ENCODE data around the gene SC5D.

The SC5D gene

GRCh38 chr11:121250843-121251242 is 41.7 kb upstream of the SC5D start:
- in situ Hi-C loops (cut with HindIII; ENCODE audit: low sequenced_read_pairs) = no loop called here
- H3K4me3 ChIP-seq (ENCODE audit: low read depth, low read length) = no peak overlapping the region
- TF ChIP-seq, protein P1, sequence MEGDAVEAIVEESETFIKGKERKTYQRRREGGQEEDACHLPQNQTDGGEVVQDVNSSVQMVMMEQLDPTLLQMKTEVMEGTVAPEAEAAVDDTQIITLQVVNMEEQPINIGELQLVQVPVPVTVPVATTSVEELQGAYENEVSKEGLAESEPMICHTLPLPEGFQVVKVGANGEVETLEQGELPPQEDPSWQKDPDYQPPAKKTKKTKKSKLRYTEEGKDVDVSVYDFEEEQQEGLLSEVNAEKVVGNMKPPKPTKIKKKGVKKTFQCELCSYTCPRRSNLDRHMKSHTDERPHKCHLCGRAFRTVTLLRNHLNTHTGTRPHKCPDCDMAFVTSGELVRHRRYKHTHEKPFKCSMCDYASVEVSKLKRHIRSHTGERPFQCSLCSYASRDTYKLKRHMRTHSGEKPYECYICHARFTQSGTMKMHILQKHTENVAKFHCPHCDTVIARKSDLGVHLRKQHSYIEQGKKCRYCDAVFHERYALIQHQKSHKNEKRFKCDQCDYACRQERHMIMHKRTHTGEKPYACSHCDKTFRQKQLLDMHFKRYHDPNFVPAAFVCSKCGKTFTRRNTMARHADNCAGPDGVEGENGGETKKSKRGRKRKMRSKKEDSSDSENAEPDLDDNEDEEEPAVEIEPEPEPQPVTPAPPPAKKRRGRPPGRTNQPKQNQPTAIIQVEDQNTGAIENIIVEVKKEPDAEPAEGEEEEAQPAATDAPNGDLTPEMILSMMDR (IDR thresholded peaks at IDR 0.05; ENCODE audit: low read depth, low read length, missing control alignments) = no peak
- DNase-seq (ENCODE audit: low read depth) = no peak

DNA sequence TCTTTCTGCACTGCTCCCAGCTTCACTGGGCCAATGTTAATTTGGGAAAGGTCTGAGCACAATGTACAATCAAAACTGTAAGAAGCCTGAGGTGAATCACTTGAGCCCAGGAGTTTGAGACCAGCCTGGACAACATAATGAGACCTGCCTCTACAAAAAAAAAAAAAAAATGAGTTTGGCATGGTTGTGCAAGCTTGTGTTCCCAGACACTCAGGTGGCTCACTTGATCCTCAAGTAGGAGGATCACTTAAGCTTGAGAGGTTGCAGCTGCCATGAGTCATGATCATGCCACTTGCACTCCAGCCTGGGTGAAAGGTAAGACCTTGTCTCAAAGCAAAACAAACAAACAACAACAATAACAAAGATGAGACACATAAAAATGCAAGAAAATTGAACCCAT is 38.6 kb upstream of the SC5D start:
- no peak overlapping the region for H3K4me3 ChIP-seq (ENCODE audit: low read depth, low read length)
- TF ChIP-seq, protein P1 (IDR thresholded peaks at IDR 0.05; ENCODE audit: low read depth, low read length, missing control alignments) = no peak
- in situ Hi-C loops (cut with HindIII; ENCODE audit: low sequenced_read_pairs) = no loop called here
- DNase-seq (ENCODE audit: low read depth) = no peak

- no peak for DNase-seq (ENCODE audit: low read depth)
- in situ Hi-C loops (cut with HindIII; ENCODE audit: low sequenced_read_pairs) = no loop called here
- H3K4me3 ChIP-seq (ENCODE audit: low read depth, low read length) = no peak overlapping the region
- TF ChIP-seq, protein P1 (IDR thresholded peaks at IDR 0.05; ENCODE audit: low read depth, low read length, missing control alignments) = no peak
Observed at GRCh38 chr11:121254756-121255155, 37.8 kb upstream of the SC5D start.

GRCh38 chr11:121255473-121256125 is 37.0 kb upstream of the SC5D start:
- no peak overlapping the region for H3K4me3 ChIP-seq (ENCODE audit: low read depth, low read length)
- in situ Hi-C loops (cut with HindIII; ENCODE audit: low sequenced_read_pairs) = no loop called here
- TF ChIP-seq, protein P1 (IDR thresholded peaks at IDR 0.05; ENCODE audit: low read depth, low read length, missing control alignments) = no peak
- no peak for DNase-seq (ENCODE audit: low read depth)

- no peak overlapping the region for H3K4me3 ChIP-seq (ENCODE audit: low read depth, low read length)
- DNase-seq (ENCODE audit: low read depth) = no peak
- TF ChIP-seq, protein P1 (IDR thresholded peaks at IDR 0.05; ENCODE audit: low read depth, low read length, missing control alignments) = no peak
- in situ Hi-C loops (cut with HindIII; ENCODE audit: low sequenced_read_pairs) = no loop called here
Observed at GRCh38 chr11:121257289-121257688, 35.3 kb upstream of the SC5D start.

DNA sequence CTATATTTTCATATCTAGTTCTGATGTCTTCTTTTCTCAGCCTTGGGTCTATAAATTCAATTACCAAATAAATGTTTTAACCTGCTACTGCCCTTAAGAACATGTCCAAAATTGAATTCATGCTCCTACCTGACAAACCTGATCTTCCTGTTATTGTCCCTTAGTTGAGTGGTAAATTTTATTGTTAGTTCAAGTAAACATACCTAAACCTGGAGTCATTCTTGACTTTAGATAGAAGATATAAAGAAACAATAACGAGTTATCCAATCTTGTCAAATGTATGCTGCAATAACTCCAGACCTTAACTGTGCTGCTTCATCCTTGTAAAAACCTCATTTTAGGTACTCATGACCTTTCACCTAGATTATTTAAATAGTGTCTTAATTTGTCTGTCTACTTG is 34.6 kb upstream of the SC5D start:
- TF ChIP-seq, protein P1 (IDR thresholded peaks at IDR 0.05; ENCODE audit: low read depth, low read length, missing control alignments) = no peak
- no peak overlapping the region for H3K4me3 ChIP-seq (ENCODE audit: low read depth, low read length)
- no peak for DNase-seq (ENCODE audit: low read depth)
- in situ Hi-C loops (cut with HindIII; ENCODE audit: low sequenced_read_pairs) = no loop called here

Data from astrocyte of the cerebellum (primary cell).